ENCODE measurements around the gene GHRHR. TPM values are rescaled to one million over a fixed set of nuclear protein-coding genes. Genes with fewer than 3 reads are reported as not detected.

GHRHR gene
- not detected for total RNA-seq

DNA sequence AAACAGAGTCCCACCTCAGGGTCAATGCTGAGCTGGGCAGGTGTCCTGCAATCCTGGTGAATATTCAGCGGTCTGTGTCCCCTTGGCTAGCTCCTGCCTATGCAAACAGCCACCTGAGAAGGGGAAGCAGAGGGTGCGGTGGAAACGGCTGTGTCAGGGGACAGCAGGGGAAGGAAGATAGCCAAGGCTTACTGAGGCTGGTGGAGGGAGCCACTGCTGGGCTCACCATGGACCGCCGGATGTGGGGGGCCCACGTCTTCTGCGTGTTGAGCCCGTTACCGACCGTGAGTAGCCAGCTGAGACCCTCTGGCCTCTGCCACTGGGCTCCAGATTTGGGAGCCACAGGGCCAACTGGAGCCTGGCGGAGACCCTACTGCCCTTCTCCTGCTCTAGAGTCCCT, at the start of gene GHRHR:
GHRHR (plus strand) TSS at position 112 of the 400 bp plus-strand sequence; CDS start at position 228, 116 bp downstream.
- DNase-seq (no peak), ATAC-seq (ENCODE audit: low read depth) (no peak)
- peaks cover 5% of the 10 kb centered on the region for H3K27me3 Mint-ChIP-seq
- H3K27ac Mint-ChIP-seq: no peak within 1 kb of the TSS
- no peaks in the 10 kb centered on the region for H3K36me3 Mint-ChIP-seq
- H3K4me3 Mint-ChIP-seq: no peak within 1 kb of the TSS
- H3K4me1 Mint-ChIP-seq: peaks cover 2% of the 10 kb centered on the region
- POLR2A ChIA-PET: no interaction called here
- no peaks in the 10 kb centered on the region for H3K9me3 Mint-ChIP-seq

DNA sequence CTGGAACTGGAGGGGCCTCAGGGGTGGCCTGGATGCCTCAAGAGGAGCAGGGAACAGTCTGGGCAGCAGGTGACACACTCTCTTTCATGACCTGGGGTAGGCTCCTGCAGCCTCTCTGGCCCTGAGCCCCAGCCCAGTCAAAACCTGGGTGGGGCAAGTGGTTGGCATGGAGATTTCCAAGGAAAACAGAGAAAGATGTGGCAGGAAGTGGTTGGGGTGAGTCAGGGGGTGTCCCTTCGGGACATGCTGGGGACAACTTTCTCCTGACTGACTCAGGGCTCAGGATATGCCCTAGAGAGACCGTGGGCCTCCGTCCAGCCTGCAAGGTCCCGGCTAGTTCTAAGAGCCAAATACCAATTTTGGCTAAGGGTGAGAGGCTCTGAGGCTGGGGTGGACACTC, 49.2 kb upstream of the GHRHR start:
- Mint-ChIP-seq H3K4me3 (no peak overlapping the region), H3K27me3 (peaks cover 2% of the 10 kb centered on the region), H3K36me3 (no peaks in the 10 kb centered on the region), H3K27ac (no peak overlapping the region), H3K4me1 (no peaks in the 10 kb centered on the region), H3K9me3 (no peaks in the 10 kb centered on the region)
- POLR2A ChIA-PET: no interaction called here
- peak; percentile 20 for ATAC-seq (ENCODE audit: low read depth)
- no peak for DNase-seq

DNA sequence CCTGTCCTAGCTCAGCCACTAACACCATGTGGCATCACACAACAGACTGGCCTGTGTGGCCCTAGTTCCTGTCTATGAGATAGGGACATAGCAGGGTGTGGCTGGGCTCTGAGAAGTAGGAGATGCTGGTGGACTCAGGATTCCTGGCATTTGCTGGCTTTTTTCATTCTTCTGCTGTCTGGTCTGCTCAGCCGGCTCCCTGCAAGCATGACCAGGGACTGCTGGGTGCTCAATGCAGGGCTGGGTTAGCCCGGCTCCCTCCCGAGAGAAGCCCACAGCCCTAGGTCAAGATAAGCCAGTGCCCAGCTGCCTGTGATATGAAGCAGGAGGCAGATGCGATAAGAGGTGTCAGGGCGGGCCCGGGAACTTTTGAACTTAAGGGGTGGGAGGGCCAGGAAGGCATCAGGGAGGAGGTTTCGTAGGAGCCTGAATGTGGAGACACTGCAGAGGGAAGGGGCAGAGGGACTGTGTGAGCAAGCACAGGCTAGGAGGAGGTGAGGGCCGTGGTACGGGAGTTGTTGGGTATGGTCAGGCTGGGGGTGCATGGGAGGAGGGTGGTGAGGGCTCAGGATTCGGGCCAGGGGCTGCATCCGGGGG, 48.6 kb upstream of the GHRHR start:
- Mint-ChIP-seq H3K9me3 (no peaks in the 10 kb centered on the region), H3K27ac (no peak overlapping the region), H3K4me3 (no peak overlapping the region), H3K4me1 (no peaks in the 10 kb centered on the region), H3K27me3 (peaks cover 2% of the 10 kb centered on the region), H3K36me3 (no peaks in the 10 kb centered on the region)
- no peak for ATAC-seq (ENCODE audit: low read depth)
- no peak for DNase-seq
- POLR2A ChIA-PET: no interaction called here

DNA sequence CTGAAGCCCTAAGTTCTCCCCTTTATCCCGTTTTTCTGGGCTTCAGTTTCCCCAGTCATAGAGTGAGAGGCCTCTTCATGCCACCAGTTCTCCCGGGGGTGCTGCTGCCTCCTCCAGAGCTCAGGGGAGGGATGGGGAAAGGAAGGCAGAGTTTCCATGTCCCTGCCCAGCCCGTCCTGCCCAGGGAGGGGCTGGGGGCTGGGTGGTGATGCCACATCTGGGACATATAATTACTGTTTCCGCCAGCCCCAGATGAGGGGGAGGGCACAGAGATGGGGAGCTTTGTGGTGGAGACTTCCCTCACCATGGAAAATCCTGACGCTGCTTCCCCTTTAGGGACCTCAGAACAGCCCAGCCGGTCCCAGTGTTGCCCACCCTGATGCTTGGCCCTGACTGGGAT, 48.0 kb upstream of the GHRHR start:
- H3K4me3 Mint-ChIP-seq: no peak overlapping the region
- no peaks in the 10 kb centered on the region for H3K9me3 Mint-ChIP-seq
- POLR2A ChIA-PET: no interaction called here
- H3K27ac Mint-ChIP-seq: no peak overlapping the region
- no peak for ATAC-seq (ENCODE audit: low read depth)
- no peaks in the 10 kb centered on the region for H3K4me1 Mint-ChIP-seq
- no peaks in the 10 kb centered on the region for H3K36me3 Mint-ChIP-seq
- no peak for DNase-seq
- H3K27me3 Mint-ChIP-seq: peaks cover under 1% of the 10 kb centered on the region

DNA sequence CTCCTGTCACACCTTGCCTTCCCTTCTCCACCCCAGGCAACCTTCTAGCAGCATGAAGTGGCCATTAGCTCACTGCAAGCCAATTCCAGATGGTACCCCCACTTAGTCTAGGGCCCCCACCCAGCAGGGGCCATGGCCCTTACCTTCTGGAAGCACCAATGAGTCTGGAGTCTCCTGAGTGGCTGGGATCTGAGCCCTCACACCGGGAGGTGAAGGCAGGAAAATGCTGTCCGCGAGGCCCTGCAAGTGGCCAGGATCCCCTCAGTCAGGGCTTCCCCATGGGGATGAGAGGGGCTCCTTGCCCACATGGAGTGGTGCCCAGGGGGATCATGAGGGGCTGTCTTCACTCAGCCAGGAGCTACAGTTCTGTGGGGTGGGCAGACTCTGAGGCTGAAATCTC, 47.5 kb upstream of the GHRHR start:
- no peaks in the 10 kb centered on the region for H3K27me3 Mint-ChIP-seq
- no peak overlapping the region for H3K4me3 Mint-ChIP-seq
- no peaks in the 10 kb centered on the region for H3K4me1 Mint-ChIP-seq
- H3K9me3 Mint-ChIP-seq: no peaks in the 10 kb centered on the region
- POLR2A ChIA-PET: no interaction called here
- no peak for DNase-seq
- ATAC-seq (ENCODE audit: low read depth): no peak
- H3K27ac Mint-ChIP-seq: no peak overlapping the region
- no peaks in the 10 kb centered on the region for H3K36me3 Mint-ChIP-seq

DNA sequence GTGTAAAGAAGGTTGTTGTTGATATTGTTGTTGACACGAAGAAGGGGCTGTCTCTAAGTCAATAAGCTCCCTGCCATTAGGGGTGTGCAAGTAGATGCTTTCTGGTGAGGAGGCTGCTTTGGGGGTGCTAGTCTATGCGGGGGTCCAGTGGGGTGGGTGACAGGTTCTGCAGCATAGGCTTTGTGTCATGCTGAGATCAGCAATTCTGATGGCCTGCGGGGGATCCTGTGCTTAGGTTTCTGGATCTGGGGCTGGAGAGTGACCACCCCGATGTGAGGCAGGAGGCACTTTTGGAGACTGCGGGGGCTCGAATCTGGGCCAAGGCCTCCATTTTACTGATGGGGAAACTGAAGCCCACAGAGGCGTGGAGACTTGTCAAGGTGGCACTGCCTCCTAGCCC, 47.0 kb upstream of the GHRHR start:
- Mint-ChIP-seq H3K27ac (no peak overlapping the region), H3K4me1 (no peaks in the 10 kb centered on the region), H3K27me3 (no peaks in the 10 kb centered on the region), H3K9me3 (no peaks in the 10 kb centered on the region), H3K36me3 (no peaks in the 10 kb centered on the region), H3K4me3 (no peak overlapping the region)
- no peak for ATAC-seq (ENCODE audit: low read depth)
- DNase-seq: no peak
- POLR2A ChIA-PET: no interaction called here

DNA sequence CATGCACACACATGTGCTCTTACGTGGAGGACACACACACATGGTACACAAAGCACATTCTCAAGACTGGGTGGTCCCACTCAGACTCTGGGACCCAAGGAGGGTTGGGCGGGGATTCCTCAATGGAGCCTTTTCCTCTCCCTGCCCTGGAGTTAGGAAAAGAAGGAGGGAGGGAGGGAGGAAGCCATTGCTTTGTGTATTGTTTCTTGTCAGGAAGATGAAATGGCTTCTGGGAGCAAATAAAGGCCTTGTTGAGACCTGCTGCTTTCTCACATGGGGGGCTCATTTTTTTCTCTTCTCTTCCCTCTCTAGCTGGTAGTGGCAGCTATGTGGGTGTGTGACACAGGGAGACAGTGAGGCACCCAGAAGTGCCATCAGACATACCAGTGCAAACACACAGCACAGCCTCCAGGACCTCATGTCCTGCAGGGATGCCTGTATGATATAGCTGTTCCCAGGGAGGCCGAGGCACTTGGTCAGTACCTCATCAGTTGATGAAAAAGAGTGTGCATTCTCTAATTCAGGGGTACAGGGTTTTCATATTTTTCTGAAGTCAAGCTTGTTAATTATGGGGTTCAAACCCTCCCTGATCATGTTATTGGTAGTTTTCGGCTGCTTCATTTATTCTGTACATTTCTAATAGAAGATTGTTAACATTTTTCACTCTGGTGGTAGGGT, 46.4 kb upstream of the GHRHR start:
- POLR2A ChIA-PET: no interaction called here
- Mint-ChIP-seq H3K36me3 (no peaks in the 10 kb centered on the region), H3K27ac (no peak overlapping the region), H3K9me3 (no peaks in the 10 kb centered on the region), H3K27me3 (no peaks in the 10 kb centered on the region), H3K4me3 (no peak overlapping the region), H3K4me1 (no peaks in the 10 kb centered on the region)
- DNase-seq (no peak), ATAC-seq (ENCODE audit: low read depth) (no peak)

DNA sequence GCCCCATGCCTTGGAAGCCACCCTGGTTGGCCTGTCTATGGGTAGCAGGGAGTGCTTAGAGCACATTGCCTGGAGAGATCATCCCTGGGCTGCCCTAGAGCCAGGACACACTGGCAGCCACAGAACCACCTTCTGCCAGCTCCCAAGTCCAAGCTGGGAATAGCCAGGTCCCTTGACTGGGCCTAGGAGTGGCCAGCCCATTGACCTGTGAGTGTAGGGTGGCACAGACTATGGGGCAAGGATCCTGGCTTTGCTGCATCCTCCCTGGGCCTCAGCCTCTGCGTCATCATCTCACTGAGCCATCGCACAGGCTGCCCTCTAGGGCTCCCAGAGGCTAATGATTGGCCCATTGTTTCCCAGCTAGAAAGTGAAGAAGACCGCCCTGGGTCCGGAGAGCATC, 45.1 kb upstream of the GHRHR start:
- H3K27me3 Mint-ChIP-seq: no peaks in the 10 kb centered on the region
- DNase-seq: no peak

DNA sequence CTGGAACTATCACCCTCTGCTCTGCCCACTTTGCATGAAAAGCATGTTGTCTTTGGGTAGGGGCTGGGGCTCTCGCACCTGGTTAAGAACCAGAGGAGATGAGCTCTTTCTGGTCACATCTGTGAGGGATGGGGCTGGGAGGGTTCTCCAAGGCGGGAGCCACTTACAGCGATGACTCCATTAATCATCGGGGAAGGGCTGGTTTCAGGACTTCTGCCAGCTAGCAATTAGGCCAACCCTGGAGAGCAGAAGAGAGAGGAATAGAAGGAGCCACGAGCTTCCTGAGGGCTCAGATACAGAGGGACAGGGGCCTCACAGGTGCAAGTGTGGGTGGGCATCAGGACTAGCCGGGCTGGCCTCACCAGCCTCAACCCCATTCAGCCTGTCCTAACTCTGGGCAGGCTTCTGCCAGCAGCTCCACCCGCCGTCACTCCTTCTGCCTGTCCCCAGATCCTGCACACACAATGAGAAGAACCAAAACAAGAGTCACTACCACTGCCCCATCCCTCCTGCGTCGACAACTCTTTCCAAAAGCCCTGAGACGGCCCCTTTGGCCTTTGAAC, 43.7 kb upstream of the GHRHR start:
- no peak overlapping the region for H3K4me3 Mint-ChIP-seq
- no peaks in the 10 kb centered on the region for H3K27me3 Mint-ChIP-seq
- H3K36me3 Mint-ChIP-seq: no peaks in the 10 kb centered on the region
- H3K27ac Mint-ChIP-seq: no peak overlapping the region
- ATAC-seq (ENCODE audit: low read depth) (no peak), DNase-seq (no peak)
- H3K9me3 Mint-ChIP-seq: no peaks in the 10 kb centered on the region
- POLR2A ChIA-PET: no interaction called here
- H3K4me1 Mint-ChIP-seq: peaks cover 3% of the 10 kb centered on the region

More for the DNA sequence above, 45.1 kb upstream of the GHRHR start:
- no peak overlapping the region for H3K4me3 Mint-ChIP-seq
- no peak overlapping the region for H3K27ac Mint-ChIP-seq
- no peaks in the 10 kb centered on the region for H3K9me3 Mint-ChIP-seq
- no peak for ATAC-seq (ENCODE audit: low read depth)
- H3K36me3 Mint-ChIP-seq: no peaks in the 10 kb centered on the region
- POLR2A ChIA-PET: no interaction called here
- H3K4me1 Mint-ChIP-seq: peaks cover 1% of the 10 kb centered on the region

DNA sequence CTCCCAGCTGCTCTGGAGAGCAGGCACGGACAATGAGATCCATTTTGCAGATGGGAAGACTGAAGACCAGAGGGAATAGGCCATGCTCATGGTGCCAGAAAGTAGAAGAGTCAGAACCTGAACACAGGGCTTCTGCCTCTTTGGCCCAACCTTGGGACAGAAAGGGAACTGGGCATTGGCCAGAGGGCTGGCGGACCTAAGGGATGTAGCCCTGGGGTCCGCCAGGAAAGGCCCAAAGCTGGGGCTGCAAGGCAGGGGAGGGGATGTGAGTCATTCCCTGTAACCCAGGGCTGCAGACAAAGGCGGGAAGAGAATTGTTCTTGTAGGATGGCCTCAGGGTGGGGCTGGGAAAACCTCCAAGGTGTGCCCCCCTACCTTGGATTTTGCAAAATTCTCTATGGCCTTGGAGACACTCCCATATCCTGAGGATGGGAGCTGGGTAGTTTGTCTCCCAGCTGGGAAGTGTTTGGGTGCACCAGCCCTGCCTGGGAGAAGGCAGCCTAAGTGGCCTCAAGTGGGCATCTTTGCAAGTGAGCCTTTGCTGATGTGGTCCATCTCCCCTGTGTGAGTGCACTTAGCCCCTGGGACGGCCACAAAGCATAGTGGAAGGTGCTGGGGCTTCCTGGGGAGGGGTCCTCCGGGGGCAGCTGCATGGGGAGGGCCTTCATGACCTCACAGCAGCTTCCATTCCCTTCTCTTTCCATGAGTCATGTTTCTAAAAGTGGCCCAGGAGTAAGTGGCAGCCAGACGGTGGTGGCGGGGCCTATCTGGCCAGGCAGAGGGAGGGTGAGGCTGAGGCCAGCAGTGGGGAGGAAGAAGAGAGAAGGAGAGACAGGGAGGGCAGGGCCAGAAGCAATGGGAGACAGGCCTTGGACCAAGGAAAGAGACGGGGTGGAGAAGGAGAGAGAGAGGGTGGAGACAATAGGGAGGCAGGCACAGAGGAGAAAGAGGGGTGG, 42.9 kb upstream of the GHRHR start:
- no peaks in the 10 kb centered on the region for H3K9me3 Mint-ChIP-seq
- peak; percentile 24 for DNase-seq
- H3K4me3 Mint-ChIP-seq: no peak overlapping the region
- H3K27ac Mint-ChIP-seq: no peak overlapping the region
- no peak for ATAC-seq (ENCODE audit: low read depth)
- no peaks in the 10 kb centered on the region for H3K36me3 Mint-ChIP-seq
- POLR2A ChIA-PET: no interaction called here
- peaks cover 3% of the 10 kb centered on the region for H3K4me1 Mint-ChIP-seq
- H3K27me3 Mint-ChIP-seq: no peaks in the 10 kb centered on the region

DNA sequence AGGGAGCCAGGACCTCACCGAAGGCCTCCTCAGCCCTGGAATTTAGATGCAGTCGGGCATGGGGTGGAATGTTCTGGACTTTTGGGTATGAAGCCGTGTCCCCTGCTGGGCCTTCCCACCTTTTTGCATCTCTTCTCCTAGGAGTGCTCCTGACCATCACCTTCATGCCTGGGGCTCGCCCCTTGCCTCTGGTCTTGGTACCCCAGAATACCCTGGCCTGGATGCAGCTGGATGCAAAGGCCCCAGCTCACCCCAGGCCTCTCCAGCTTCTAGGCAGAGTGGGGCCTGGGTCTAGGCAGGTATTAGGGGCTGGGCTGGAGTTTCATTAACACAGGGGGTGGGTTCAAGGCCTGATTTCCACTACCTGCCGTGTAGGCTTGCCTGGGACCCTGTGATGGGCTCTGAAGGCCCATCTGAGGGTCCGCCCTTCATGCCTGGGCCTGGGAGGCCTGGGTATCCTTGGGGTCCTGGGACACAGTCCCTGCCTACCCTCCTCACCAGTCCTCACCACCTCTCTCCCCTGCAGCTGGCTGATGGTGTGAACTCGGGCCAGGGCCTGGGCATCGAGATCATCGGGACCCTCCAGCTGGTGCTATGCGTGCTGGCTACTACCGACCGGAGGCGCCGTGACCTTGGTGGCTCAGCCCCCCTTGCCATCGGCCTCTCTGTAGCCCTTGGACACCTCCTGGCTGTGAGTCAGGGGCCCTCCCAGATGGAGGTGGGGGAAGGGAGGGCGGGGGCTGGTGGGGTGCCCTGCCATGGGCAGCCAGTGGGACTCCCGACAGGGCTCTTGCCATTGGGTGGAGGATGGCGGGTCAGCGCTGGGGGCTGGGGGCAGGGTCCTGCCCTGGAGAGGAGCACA, 42.0 kb upstream of the GHRHR start:
- H3K27ac Mint-ChIP-seq: no peak overlapping the region
- H3K4me3 Mint-ChIP-seq: no peak overlapping the region
- ATAC-seq (ENCODE audit: low read depth) (no peak), DNase-seq (peak; percentile 20)
- H3K36me3 Mint-ChIP-seq: no peaks in the 10 kb centered on the region
- no peaks in the 10 kb centered on the region for H3K27me3 Mint-ChIP-seq
- POLR2A ChIA-PET: no interaction called here
- H3K4me1 Mint-ChIP-seq: peaks cover 3% of the 10 kb centered on the region
- H3K9me3 Mint-ChIP-seq: no peaks in the 10 kb centered on the region

DNA sequence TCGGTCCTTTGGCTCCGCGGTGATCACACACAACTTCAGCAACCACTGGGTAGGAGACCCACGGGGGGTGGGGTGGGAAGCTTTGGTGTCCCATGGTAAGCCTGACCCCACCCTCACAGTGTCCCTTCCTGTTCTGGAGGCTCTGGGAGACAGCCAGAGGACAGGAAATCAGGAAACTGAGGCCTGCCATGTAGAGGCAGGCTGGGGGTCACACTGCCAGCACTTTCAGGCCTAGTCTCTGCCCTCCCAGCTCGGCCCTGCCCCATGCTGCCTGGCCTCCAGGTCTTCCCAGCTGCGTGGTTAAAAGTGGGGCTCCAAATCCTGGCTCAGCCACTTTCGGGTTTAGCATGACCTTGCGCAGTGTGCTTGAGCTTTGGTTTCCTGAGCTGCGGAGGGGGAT, 41.2 kb upstream of the GHRHR start:
- Mint-ChIP-seq H3K4me3 (no peak overlapping the region), H3K4me1 (peaks cover 3% of the 10 kb centered on the region), H3K36me3 (no peaks in the 10 kb centered on the region), H3K9me3 (no peaks in the 10 kb centered on the region), H3K27ac (no peak overlapping the region), H3K27me3 (no peaks in the 10 kb centered on the region)
- POLR2A ChIA-PET: no interaction called here
- DNase-seq (peak; percentile 9), ATAC-seq (ENCODE audit: low read depth) (no peak)
